GM19193 (cell line): ENCODE measurements around the gene MCIDAS.

Source experiments
- POLR2A ChIP-seq: IDR thresholded peaks from 4 replicates; pipeline ENCODE4 v1.6.1; 2011; ENCODE audit not compliant: insufficient read depth, insufficient read length; ENCODE audit errors: extremely low read depth

MCIDAS gene

GRCh38 chr5:55188656-55189540 is 38.2 kb downstream of the MCIDAS start:
- no peak for TF ChIP-seq POLR2A

GRCh38 chr5:55187370-55187769 is 39.7 kb downstream of the MCIDAS start:
- TF ChIP-seq POLR2A, result no peak

- TF ChIP-seq POLR2A, result no peak
These were observed 47.1 kb downstream of the MCIDAS start for GRCh38 chr5:55180016-55180415.

GRCh38 chr5:55177078-55177477 is 50.0 kb downstream of the MCIDAS start:
- TF ChIP-seq POLR2A, result no peak

GRCh38 chr5:55176176-55176818 is 50.8 kb downstream of the MCIDAS start:
- TF ChIP-seq POLR2A, result no peak

GRCh38 chr5:55175781-55176175 is 51.3 kb downstream of the MCIDAS start:
- TF ChIP-seq POLR2A, result no peak

GRCh38 chr5:55173687-55174230 is 53.4 kb downstream of the MCIDAS start:
- TF ChIP-seq POLR2A, result no peak

GRCh38 chr5:55172937-55173686 is 54.0 kb downstream of the MCIDAS start, which contains the start of gene CDC20B:
Gene CDC20B (minus strand): TSS chr5:55173177. CDS start chr5:55173000, 177 bp downstream.
- TF ChIP-seq POLR2A, result no peak

GRCh38 chr5:55172051-55172899 is 54.8 kb downstream of the MCIDAS start:
- no peak for TF ChIP-seq POLR2A

- no peak for TF ChIP-seq POLR2A
These were observed 55.6 kb downstream of the MCIDAS start for GRCh38 chr5:55171471-55171870.
